A673 (cell line): ENCODE measurements around the gene DXO. TPM values are rescaled to one million over a fixed set of nuclear protein-coding genes. Genes with fewer than 3 reads are reported as not detected.

Experiments
- BruUV-seq: library from RNA; stranded (reverse); fragments of 400-500 nt; replicated peaks from 2 replicates; lab custom pipeline; 2021; lab: Mats Ljungman, UMichigan
- CTCF ChIA-PET: fragments of 300-600 bp; sonication (Branson Sonifier 250); formaldehyde crosslinking; loops from one replicate; lab custom pipeline; 2022; ENCODE audit warnings: antibody characterized with exemption; lab: Charles Lee
- POLR2A ChIA-PET: fragments of 300-600 bp; sonication (Branson Sonifier 250); formaldehyde crosslinking; loops from one replicate; lab custom pipeline; 2022; ENCODE audit warnings: antibody characterized with exemption; ENCODE audit not compliant: low non-redundant PET; lab: Charles Lee
- DNase-seq: peaks from one replicate; pipeline ENCODE4 v3.0.0-alpha.2; 2015; ENCODE audit warnings: low spot score
- H3K27ac ChIP-seq: fragments of 200-600 bp; sonication (generic); 2 replicates; pipeline ENCODE4 v1.5.1; 2016; ENCODE audit warnings: mixed run types, low read depth, mild to moderate bottlenecking, mixed read lengths, antibody characterized with exemption, low read length; ENCODE audit not compliant: poor library complexity, severe bottlenecking
- H3K27me3 ChIP-seq: fragments of 200-600 bp; sonication (generic); replicated peaks from 2 replicates; pipeline ENCODE4 v1.6.1; 2017; ENCODE audit warnings: mixed run types, low read depth, mild to moderate bottlenecking, mixed read lengths, antibody characterized with exemption, low read length; ENCODE audit not compliant: insufficient read depth, poor library complexity
- H3K36me3 ChIP-seq: fragments of 200-600 bp; sonication (generic); 2 replicates; pipeline ENCODE4 v1.6.1; 2016; ENCODE audit warnings: mixed run types, mild to moderate bottlenecking, mixed read lengths, antibody characterized with exemption, low read length; ENCODE audit not compliant: insufficient read depth, poor library complexity, severe bottlenecking
- H3K4me1 ChIP-seq: fragments of 200-600 bp; sonication (generic); 2 replicates; pipeline ENCODE4 v1.6.1; 2017; ENCODE audit warnings: mixed run types, mild to moderate bottlenecking, mixed read lengths, antibody characterized with exemption, low read length; ENCODE audit not compliant: insufficient read depth, poor library complexity, severe bottlenecking
- H3K4me3 ChIP-seq: fragments of 200-600 bp; sonication (generic); 2 replicates; pipeline ENCODE4 v1.5.1; 2016; ENCODE audit warnings: low read depth, mixed run types, mild to moderate bottlenecking, mixed read lengths, low read length; ENCODE audit not compliant: poor library complexity, severe bottlenecking
- H3K9me3 ChIP-seq: fragments of 200-600 bp; sonication (generic); 2 replicates; pipeline ENCODE4 v1.6.1; 2016; ENCODE audit warnings: mixed run types, low read depth, mild to moderate bottlenecking, mixed read lengths, antibody characterized with exemption, low read length; ENCODE audit not compliant: poor library complexity, severe bottlenecking
- EZH2 ChIP-seq: fragments of 200-600 bp; sonication (generic); IDR thresholded peaks from 2 replicates; pipeline ENCODE4 v1.6.1; 2017; ENCODE audit warnings: borderline replicate concordance, low read depth, mild to moderate bottlenecking, mixed read lengths, antibody characterized with exemption, low read length; ENCODE audit not compliant: poor library complexity, severe bottlenecking
- intact Hi-C: fragments of 100-400 bp; cut with micrococcal nuclease; formaldehyde crosslinking; loops from one replicate; pipeline ENCODE4 v1.10.0; 2022; ENCODE audit not compliant: unreplicated experiment
- total RNA-seq: library from RNA; stranded (reverse); gene quantifications from 2 replicates; pipeline ENCODE4 v1.2.3, GENCODE V29; 2021
- TF ChIP-seq, protein P1 (sequence below): fragments of 300-800, 200-600 bp; sonication (generic); conservative IDR thresholded peaks from 2 replicates; pipeline ENCODE4 v1.5.1; 2017; ENCODE audit warnings: low read depth, mild to moderate bottlenecking, antibody characterized with exemption, low read length, moderate library complexity, mixed read lengths

DXO gene
- total RNA-seq, 1 experiment from 2014 or later, result 35.6 TPM

DNA sequence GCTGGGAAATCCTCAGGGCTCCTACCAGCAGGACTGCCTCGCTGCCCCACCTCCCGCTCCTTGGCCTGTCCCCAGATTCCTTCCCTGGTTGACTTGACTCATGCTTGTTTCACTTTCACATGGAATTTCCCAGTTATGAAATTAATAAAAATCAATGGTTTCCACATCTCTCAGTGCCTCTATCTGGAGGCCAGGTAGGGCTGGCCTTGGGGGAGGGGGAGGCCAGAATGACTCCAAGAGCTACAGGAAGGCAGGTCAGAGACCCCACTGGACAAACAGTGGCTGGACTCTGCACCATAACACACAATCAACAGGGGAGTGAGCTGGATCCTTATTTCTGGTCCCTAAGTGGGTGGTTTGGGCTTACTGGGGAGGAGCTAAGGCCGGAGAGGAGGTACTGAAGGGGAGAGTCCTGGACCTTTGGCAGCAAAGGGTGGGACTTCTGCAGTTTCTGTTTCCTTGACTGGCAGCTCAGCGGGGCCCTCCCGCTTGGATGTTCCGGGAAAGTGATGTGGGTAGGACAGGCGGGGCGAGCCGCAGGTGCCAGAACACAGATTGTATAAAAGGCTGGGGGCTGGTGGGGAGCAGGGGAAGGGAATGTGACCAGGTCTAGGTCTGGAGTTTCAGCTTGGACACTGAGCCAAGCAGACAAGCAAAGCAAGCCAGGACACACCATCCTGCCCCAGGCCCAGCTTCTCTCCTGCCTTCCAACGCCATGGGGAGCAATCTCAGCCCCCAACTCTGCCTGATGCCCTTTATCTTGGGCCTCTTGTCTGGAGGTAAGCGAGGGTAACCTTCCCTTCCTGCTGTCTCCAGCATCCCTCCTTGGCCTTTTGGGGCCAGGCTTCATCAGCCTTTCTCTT is 26.2 kb downstream of the DXO start, which contains the start of gene CFB:
Gene CFB (plus strand): TSS at position 589 of the 863 bp plus-strand sequence. CDS start 127 bp downstream, at position 716.
- H3K27me3 ChIP-seq, result no peaks in the 10 kb centered on the region
- no peak for TF ChIP-seq EZH2
- TF ChIP-seq, protein P1, sequence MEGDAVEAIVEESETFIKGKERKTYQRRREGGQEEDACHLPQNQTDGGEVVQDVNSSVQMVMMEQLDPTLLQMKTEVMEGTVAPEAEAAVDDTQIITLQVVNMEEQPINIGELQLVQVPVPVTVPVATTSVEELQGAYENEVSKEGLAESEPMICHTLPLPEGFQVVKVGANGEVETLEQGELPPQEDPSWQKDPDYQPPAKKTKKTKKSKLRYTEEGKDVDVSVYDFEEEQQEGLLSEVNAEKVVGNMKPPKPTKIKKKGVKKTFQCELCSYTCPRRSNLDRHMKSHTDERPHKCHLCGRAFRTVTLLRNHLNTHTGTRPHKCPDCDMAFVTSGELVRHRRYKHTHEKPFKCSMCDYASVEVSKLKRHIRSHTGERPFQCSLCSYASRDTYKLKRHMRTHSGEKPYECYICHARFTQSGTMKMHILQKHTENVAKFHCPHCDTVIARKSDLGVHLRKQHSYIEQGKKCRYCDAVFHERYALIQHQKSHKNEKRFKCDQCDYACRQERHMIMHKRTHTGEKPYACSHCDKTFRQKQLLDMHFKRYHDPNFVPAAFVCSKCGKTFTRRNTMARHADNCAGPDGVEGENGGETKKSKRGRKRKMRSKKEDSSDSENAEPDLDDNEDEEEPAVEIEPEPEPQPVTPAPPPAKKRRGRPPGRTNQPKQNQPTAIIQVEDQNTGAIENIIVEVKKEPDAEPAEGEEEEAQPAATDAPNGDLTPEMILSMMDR, result no peak
- H3K9me3 ChIP-seq, result no peaks in the 10 kb centered on the region
- intact Hi-C loops, result no loop called here
- ChIA-PET POLR2A (no interaction called here), CTCF (no interaction called here)
- no peaks in the 10 kb centered on the region for H3K4me1 ChIP-seq
- no peak within 1 kb of the TSS for H3K4me3 ChIP-seq
- no peak within 1 kb of the TSS for H3K27ac ChIP-seq
- BruUV-seq, result no TSS peak
- H3K36me3 ChIP-seq, result no peaks in the 10 kb centered on the region
- peak; percentile 37 for DNase-seq

DNA sequence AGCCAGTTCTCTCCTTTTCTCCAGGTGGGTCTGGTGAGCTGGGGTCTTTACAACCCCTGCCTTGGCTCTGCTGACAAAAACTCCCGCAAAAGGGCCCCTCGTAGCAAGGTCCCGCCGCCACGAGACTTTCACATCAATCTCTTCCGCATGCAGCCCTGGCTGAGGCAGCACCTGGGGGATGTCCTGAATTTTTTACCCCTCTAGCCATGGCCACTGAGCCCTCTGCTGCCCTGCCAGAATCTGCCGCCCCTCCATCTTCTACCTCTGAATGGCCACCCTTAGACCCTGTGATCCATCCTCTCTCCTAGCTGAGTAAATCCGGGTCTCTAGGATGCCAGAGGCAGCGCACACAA is 26.8 kb downstream of the DXO start:
- no peak for DNase-seq
- Histone ChIP-seq H3K27ac (no peak overlapping the region), H3K27me3 (no peaks in the 10 kb centered on the region), H3K36me3 (no peaks in the 10 kb centered on the region), H3K4me3 (no peak overlapping the region), H3K4me1 (no peaks in the 10 kb centered on the region), H3K9me3 (no peaks in the 10 kb centered on the region)
- BruUV-seq, result no TSS peak
- POLR2A ChIA-PET, result no interaction called here
- CTCF ChIA-PET, result no interaction called here
- no peak for TF ChIP-seq EZH2
- TF ChIP-seq, protein P1, result no peak
- intact Hi-C loops, result no loop called here

DNA sequence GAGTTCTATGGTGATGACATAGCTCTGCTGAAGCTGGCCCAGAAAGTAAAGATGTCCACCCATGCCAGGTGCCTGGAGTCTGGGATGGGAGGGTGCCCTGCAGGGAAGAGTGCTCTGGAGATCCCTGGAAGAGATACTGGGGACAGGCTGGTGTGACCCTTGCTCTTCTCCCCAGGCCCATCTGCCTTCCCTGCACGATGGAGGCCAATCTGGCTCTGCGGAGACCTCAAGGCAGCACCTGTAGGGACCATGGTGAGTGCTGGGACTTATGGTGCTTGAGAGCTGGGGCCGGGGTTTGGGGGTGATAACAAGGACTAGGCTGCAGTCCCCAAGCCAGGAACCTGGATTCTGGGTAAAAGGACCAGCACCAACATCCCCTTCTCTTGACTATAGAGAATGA is 28.2 kb downstream of the DXO start:
- DNase-seq, result no peak
- CTCF ChIA-PET, result no interaction called here
- BruUV-seq, result no TSS peak
- Histone ChIP-seq H3K27ac (no peak overlapping the region), H3K36me3 (no peaks in the 10 kb centered on the region), H3K4me1 (no peaks in the 10 kb centered on the region), H3K27me3 (no peaks in the 10 kb centered on the region), H3K9me3 (no peaks in the 10 kb centered on the region), H3K4me3 (no peak overlapping the region)
- TF ChIP-seq EZH2, result no peak
- TF ChIP-seq, protein P1, result no peak
- intact Hi-C loops, result no loop called here
- POLR2A ChIA-PET, result no interaction called here
